ENCODE results near the gene SELE.

GRCh38 chr1:169682071-169682470 lies 51.8 kb downstream of the SELE start:
- TF ChIP-seq, protein P1, sequence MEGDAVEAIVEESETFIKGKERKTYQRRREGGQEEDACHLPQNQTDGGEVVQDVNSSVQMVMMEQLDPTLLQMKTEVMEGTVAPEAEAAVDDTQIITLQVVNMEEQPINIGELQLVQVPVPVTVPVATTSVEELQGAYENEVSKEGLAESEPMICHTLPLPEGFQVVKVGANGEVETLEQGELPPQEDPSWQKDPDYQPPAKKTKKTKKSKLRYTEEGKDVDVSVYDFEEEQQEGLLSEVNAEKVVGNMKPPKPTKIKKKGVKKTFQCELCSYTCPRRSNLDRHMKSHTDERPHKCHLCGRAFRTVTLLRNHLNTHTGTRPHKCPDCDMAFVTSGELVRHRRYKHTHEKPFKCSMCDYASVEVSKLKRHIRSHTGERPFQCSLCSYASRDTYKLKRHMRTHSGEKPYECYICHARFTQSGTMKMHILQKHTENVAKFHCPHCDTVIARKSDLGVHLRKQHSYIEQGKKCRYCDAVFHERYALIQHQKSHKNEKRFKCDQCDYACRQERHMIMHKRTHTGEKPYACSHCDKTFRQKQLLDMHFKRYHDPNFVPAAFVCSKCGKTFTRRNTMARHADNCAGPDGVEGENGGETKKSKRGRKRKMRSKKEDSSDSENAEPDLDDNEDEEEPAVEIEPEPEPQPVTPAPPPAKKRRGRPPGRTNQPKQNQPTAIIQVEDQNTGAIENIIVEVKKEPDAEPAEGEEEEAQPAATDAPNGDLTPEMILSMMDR (IDR thresholded peaks at IDR 0.05): no peak
- TF ChIP-seq POLR2A (IDR thresholded peaks at IDR 0.05): no peak
